ENCODE data around the gene PHYKPL.

DNA sequence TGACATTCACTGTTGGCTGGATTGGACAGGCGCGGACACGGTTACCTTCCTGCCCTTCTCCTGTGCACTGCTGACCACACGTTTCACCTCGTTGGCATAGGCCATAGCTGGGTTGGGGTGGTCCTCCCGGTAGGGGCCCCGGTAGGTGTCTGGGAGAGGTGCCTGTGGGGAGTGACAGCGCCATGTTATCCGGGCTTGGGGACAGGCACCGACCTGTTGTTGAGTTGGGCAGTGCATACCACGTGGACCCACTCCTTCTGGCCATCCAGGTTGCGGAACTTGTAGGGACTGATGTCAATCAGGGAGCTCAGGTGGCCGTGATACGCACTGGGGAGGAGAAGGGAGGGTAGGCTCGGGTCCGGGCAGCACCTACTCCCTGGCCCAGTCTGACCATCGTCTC, 8.2 kb downstream of the PHYKPL start:
- TF ChIP-seq EZH2 (IDR thresholded peaks at IDR 0.05) (no peak), POLR2AphosphoS5 (IDR thresholded peaks at IDR 0.05; ENCODE audit: borderline replicate concordance, low read depth, low read length) (no peak), FOXP2 (optimal IDR thresholded peaks at IDR 0.05; ENCODE audit: control extremely low read depth, extremely low read length, insufficient read depth) (no peak)

All from SK-N-MC (cell line).